T47D (cell line): ENCODE results near the gene SOX11.

ENCODE experiments used
- DNase-seq, 2 experiments: peaks; one replicate each; pipeline versions ENCODE4 v3.0.0 to v3.0.0-alpha.2; 2011 to 2012; ENCODE audit warnings: low read depth in 1 of 2, low spot score in 1 of 2
- JUND ChIP-seq: IDR thresholded peaks from 2 replicates; pipeline ENCODE4 v1.6.1; 2012; ENCODE audit warnings: low read depth
- in situ Hi-C: cut with HindIII; loops from 2 replicates; pipeline ENCODE4 v1.10.0; 2016; ENCODE audit warnings: low sequenced_read_pairs, low pct_unique_long_range_greater_than_20kb

The SOX11 gene

DNA sequence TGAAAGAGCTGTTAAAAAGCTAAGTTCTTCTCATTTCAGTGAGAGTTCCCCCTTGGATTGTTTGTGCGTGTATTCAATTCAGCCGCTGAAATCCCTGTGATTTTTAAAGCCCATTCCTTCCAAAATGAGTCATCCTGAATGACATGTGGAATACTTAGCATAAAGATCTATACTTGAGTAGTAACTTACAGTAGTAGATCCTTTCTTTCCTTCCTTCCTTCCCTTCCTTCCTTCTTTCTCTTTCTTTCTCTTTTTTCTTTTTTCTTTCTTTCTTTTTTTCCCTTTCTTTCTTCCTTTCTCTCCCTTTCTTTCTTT is 18.2 kb upstream of the SOX11 start:
- DNase-seq, result no peak
- in situ Hi-C loops, result no loop called here
- TF ChIP-seq JUND, result no peak

DNA sequence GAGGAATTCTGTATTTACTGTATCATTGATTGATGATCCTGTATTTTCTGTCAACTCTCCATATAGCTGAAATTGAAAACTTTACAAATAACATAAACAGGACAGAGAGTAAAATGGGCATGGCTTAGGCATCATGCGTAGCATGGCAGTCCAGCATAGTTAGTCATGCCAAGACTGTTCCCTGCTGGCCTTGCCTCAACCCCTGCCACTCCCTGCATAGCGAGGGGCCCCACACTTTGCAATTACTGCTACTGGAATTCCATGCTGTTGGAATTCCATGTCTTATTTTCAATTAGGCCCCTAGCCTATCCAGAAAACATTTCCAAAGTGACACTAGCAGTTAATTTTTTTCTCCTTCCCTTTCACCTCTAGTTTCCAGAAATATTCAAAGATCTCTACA is 15.1 kb upstream of the SOX11 start:
- no peak for TF ChIP-seq JUND
- in situ Hi-C loops, result no loop called here
- DNase-seq, result no peak

DNA sequence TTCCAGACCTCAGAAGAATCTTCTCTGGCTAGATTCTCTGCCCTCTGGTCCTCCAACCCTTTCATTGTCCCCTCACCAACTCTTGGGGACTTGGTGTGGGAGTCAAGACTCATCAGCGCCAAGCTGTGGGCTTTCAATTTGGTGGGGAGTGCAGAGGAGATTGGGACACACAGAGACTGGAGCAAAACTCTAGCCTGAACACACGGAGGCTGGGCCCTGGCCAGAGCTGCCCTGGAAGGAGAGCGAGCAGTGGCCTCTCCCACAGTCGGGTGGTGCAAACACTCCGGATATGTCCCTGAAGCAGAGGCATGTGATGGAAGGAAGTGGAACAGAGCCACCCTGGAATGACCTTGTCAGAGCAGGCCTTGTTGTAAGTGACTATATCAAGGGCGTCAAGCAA is 8.7 kb upstream of the SOX11 start:
- TF ChIP-seq JUND, result no peak
- in situ Hi-C loops, result no loop called here
- DNase-seq, result no peak

DNA sequence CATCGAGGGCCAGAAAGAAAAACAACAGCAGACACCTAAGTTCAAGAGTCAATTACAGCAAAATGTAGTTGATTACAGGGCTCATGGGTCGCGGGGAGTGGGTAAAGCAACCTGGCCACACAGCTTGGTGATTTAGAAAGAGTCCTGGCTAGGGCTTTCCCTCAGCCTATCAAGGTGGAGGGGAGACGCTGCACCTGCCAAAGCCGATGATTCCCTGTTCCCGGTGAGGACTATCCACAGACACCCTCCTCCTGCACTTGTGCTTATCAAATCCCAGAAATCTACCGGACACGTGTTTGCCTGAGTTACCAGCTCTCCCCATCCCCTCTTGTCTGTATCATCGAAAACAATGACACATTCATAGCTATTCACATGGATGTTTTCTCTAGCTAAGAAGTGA is 7.0 kb upstream of the SOX11 start:
- TF ChIP-seq JUND, result no peak
- DNase-seq, result no peak
- in situ Hi-C loops, result no loop called here

DNA sequence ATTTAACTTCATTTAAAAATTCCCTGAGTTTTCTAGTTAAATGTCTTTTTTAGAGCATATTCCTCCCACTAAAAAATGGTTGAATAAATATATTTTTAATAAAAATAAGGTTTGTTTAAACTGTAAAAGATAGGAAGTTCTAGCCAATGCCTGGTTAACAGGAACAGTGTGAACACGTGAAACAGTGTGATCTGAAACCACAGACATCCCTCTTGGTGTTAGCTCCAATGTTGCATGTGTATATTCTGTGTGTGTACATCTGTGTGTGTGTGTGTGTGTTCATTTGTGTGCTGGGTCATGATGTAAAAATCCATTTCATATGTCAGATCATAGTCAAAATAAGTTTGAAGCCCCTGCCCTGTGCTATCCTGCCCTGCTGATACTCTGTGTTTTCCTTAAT is 6.1 kb upstream of the SOX11 start:
- in situ Hi-C loops, result no loop called here

DNA sequence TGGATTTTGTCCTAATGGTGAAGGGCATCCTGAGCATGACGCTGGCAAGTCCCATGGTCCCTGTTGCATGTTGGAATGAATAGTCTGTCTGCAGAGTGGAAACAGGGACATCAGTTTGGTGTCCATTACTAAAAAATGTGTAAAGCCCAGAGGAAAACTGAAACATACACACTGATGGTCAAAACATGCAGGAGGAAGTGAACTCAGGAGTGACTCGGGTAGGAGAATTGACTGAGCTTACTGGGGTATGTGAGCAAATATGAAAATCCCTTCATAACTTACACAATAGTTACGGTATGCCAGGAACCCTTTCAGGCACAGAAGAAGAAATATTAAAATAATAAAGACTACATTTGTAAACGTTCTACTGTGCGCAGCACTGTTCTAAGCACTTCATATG is 5.6 kb upstream of the SOX11 start:
- in situ Hi-C loops, result no loop called here
- no peak for TF ChIP-seq JUND
- DNase-seq, result no peak

More for the DNA sequence above, 6.1 kb upstream of the SOX11 start:
- DNase-seq, result no peak
- TF ChIP-seq JUND, result no peak

DNA sequence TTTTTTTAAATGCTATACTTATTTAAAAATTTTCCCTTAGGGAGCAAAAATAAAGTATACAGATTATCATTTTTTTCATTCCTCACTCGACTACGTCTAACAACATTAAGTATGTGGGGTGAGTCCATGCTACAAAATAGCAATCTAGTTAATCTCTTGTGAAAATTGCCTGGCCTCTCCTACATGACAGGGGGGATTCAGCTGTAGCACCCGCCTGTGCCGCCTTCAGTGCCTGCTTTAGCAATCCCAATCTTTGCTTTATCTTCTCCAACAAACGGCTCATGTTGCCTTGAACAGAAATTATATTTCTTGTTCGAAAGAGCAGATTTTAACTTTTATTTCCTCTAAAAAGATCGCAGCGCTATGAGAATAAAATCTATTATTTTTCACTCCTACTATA is 2.4 kb upstream of the SOX11 start:
- no peak for DNase-seq
- no peak for TF ChIP-seq JUND
- in situ Hi-C loops, result no loop called here

DNA sequence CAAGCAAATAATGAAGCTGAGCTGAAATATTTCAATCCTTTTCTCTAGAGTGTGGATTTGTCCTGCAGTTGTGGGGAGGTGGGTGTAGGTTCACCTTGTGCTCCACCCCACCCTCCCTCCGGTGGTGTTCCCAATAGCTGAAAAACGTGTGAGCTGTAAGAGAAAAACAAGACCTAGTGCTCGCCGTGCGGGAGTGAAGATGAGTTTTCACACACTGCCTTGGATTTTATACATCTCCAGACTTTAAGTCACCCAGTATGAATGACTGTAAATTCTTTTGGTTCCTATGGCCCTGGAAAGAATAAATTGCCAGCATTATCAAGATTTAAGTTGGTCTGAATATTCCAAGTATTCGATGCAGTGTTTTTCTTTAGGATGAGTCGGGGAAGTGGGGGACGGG is 1.9 kb upstream of the SOX11 start:
- in situ Hi-C loops, result no loop called here
- no peak for DNase-seq
- TF ChIP-seq JUND, result no peak

DNA sequence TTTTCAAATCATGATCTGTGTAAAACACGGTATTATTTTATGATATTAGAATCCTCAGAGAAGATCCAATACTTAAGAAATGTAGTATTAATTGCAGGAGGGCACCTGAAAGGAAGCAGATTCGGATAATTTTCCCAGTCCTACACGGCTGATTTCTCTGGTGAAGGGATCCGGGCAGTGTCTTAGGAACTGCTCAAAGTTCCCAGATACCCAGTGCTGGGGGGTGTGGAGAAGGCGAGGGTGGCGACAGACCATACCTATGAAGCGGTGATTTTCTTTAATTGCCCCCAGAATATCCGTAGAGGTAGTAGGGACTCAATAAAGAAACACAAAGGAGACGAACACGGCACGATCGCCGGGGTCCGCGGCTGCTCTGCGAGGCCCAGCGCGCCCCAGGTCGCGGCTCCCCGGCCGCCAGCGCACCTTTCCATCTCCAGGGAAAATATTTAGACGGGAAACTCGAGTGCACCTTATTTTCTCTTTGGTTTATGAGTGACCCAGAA is 1.4 kb upstream of the SOX11 start:
- TF ChIP-seq JUND, result no peak
- in situ Hi-C loops, result no loop called here
- no peak for DNase-seq

DNA sequence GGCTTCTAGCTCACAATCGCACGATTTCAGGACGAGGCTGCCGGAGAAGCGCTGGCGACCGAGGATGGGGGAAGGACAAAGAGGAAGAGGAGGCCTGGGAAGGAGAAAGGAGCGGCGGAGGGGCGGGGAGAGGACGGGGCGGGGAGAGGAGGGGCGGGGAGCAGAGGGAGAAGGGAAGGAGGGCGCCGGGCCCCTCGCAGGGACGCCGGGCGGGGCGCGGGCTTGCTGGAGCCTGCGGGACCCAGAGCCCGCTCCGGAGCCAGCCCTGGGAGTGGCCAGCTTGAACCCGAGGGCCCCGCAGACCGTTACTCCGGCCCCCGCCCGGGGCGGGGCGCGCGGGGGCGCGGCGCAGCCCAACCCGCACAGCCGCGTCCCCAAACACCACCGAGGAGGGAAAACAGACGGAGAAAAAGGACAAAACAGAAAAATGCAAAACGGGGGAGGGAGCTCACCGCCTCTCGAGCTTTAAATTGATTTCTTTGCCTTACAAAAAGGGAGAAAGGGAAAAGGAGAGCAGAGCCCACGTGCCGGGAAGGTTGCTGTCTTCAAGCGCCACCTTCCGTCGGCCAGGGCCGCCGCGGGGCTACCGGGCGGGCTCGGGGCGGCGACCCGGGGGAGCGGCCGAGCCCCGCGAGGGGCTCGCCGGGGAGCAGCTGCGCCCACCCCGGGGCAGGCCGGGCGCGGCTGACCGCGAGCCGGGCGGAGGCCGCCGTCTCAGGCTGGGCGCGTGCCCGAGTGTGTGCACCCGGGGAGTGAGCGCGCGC is 781 bp upstream of the SOX11 start:
- in situ Hi-C loops, result no loop called here

DNA sequence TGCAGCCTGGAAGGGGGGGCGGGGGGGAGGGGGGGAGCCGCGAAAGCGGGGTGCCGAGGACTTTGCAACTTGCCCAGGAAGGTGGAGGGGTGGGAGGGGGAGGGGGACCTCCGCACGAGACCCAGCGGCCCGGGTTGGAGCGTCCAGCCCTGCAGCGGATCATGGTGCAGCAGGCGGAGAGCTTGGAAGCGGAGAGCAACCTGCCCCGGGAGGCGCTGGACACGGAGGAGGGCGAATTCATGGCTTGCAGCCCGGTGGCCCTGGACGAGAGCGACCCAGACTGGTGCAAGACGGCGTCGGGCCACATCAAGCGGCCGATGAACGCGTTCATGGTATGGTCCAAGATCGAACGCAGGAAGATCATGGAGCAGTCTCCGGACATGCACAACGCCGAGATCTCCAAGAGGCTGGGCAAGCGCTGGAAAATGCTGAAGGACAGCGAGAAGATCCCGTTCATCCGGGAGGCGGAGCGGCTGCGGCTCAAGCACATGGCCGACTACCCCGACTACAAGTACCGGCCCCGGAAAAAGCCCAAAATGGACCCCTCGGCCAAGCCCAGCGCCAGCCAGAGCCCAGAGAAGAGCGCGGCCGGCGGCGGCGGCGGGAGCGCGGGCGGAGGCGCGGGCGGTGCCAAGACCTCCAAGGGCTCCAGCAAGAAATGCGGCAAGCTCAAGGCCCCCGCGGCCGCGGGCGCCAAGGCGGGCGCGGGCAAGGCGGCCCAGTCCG is 540 bp downstream of the SOX11 start:
- TF ChIP-seq JUND, result no peak
- no peak for DNase-seq
- in situ Hi-C loops, result no loop called here

More for the DNA sequence above, 781 bp upstream of the SOX11 start:
- no peak for DNase-seq
- no peak for TF ChIP-seq JUND

DNA sequence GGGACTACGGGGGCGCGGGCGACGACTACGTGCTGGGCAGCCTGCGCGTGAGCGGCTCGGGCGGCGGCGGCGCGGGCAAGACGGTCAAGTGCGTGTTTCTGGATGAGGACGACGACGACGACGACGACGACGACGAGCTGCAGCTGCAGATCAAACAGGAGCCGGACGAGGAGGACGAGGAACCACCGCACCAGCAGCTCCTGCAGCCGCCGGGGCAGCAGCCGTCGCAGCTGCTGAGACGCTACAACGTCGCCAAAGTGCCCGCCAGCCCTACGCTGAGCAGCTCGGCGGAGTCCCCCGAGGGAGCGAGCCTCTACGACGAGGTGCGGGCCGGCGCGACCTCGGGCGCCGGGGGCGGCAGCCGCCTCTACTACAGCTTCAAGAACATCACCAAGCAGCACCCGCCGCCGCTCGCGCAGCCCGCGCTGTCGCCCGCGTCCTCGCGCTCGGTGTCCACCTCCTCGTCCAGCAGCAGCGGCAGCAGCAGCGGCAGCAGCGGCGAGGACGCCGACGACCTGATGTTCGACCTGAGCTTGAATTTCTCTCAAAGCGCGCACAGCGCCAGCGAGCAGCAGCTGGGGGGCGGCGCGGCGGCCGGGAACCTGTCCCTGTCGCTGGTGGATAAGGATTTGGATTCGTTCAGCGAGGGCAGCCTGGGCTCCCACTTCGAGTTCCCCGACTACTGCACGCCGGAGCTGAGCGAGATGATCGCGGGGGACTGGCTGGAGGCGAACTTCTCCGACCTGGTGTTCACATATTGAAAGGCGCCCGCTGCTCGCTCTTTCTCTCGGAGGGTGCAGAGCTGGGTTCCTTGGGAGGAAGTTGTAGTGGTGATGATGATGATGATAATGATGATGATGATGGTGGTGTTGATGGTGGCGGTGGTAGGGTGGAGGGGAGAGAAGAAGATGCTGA is 1.4 kb downstream of the SOX11 start:
- DNase-seq, result no peak
- TF ChIP-seq JUND, result no peak
- in situ Hi-C loops, result no loop called here

DNA sequence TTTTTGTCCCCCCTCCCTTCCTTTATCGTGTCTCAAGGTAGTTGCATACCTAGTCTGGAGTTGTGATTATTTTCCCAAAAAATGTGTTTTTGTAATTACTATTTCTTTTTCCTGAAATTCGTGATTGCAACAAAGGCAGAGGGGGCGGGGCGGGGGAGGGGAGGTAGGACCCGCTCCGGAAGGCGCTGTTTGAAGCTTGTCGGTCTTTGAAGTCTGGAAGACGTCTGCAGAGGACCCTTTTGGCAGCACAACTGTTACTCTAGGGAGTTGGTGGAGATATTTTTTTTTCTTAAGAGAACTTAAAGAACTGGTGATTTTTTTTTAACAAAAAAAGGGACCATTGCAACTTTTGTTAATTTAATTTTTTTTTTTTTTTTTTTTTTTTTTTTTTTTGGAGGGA is 2.1 kb downstream of the SOX11 start:
- in situ Hi-C loops, result no loop called here
- no peak for TF ChIP-seq JUND
- DNase-seq, result no peak
